T-helper 1 cell treated with Interleukin-12 subunit alpha and Interleukin-12 subunit beta and Interleukin-4 antibody, amounts not matched to agents 30 ng/mL and 1 ng/mL, for 36 hours (primary cell): Measurements from ENCODE around the gene PGP. TPM values are rescaled to one million over a fixed set of nuclear protein-coding genes. Genes with fewer than 3 reads are reported as not detected.

Experiments
- intact Hi-C: fragments of 100-400 bp; cut with micrococcal nuclease; formaldehyde crosslinking; loops from one replicate; pipeline ENCODE4 v1.15.1; 2024
- total RNA-seq: library from RNA; stranded (reverse); gene quantifications from 2 replicates; pipeline ENCODE4 v1.2.3, GENCODE V29; 2022

The PGP gene
- total RNA-seq, 1 donor from 2014 or later = 22.3 TPM

DNA sequence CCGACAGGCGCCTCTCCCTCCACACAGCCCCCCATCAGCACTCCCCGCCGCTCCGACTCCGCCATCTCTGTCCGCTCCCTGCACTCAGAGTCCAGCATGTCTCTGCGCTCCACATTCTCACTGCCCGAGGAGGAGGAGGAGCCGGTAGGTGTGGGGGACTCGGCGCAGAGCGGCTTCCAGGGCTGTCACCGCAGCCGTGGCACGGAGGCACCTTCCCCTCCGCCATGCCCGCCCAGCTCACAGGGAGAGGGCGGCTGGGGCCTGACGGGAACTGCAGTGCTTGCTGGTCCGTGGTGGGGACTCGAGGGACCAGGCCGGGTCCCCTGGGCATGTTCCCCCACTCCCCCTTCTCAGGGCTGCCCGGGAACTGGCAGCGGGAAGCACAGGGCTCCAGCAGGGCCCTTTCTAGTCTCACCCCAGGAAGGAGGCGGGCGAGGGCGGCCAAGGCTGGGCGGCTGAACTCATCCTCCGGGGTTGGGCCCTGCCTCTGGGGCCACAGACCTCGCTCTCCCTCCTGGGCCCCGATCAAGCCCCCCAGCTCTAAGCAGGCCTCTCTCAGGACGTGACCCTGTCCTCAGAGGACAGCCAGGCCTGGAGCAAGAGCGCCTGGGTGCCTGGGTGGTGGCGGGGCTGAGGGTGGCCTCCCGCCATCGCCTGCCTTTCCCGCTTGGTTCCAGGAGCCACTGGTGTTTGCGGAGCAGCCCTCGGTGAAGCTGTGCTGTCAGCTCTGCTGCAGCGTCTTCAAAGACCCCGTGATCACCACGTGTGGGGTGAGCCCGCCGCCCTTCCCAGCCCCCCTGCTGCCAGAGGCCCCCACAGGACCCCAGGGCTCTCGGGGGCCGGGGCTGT lies 43.8 kb downstream of the PGP start:
- intact Hi-C loops = no loop called here

DNA sequence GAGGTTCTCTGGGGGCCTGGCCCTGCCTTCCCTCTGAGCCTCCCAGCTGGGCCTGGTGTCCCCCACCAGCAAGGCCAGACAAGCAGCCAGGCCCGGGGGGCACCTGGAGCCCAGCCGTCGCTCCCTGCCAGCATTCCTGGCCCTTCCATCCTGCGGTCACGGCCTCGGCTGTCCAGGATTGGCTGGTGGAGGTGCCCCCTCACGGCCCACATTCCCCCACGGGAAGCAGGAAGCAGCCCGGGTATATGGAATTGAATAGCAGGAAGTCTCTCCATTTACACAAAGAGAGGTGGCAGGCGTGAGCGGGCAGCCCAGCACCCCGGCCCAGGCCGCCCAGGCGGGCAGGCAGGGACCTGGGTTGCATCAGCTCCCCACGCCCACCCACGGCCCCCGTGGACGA lies 44.6 kb downstream of the PGP start:
- intact Hi-C loops = no loop called here

DNA sequence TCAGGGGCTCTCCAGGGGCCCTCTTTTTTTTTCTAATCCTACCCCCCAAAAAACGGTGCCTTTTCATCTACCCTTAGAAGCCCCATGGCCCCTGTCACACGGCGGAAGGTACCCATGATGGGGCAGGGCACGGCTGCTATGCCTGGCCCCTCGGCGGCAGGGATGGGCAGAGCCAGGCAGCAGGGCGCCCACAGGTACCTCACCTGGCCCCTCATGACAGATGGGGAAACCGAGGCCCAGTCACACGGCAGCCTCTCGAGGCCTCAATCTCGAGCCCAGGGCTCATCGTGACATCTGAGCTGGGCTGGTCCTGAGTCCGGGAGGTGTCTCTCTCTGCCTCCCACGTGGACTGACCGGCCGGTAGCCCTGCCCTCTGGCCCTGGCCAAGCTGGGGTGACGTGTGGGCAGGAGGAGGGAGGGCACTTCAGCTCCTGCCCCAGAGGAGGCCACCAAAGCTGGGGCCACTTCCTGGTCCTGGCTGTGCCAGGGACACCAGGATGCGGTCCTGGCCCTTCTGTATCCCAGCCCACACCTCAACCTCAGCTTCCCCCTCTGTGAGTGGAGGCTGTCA lies 47.5 kb downstream of the PGP start:
- intact Hi-C loops = no loop called here

DNA sequence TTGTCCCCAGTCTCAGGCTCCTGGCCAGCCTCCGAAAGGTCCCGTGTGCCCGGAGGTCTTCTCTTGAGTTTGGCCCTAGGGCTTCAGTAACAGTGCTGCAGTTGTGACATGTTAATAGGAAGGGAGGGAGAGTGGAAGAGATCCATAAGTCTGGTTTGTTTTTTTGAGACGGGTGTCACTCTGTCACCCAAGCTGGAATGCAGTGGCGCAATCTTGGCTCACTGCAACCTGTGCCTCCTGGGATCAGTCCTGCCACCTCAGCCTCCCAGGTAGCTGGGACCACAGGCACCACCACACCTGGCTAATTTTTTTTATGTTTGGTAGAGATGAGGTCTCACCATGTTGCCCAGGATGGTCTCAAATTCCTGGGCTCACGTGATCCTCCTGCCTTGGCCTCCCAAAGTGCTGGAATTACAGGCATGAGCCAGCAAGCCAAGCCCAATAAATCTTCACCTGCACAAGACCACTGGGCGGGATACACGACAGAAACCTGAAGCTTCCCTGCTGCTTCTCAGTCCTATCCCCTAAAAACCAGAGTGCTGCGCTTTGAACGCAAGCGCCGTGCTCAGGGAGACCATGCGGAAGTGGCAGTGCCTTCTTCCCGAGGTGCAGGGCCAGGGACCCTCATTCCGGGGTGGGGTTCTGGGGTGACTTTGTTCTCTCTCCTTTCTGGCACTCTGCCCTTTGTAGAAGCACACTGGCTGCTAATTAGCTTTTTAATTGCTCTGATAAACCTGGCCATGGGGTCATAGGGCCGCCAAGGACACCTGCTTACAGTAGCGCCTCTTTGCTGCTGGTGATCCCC lies 48.2 kb downstream of the PGP start:
- intact Hi-C loops = no loop called here

DNA sequence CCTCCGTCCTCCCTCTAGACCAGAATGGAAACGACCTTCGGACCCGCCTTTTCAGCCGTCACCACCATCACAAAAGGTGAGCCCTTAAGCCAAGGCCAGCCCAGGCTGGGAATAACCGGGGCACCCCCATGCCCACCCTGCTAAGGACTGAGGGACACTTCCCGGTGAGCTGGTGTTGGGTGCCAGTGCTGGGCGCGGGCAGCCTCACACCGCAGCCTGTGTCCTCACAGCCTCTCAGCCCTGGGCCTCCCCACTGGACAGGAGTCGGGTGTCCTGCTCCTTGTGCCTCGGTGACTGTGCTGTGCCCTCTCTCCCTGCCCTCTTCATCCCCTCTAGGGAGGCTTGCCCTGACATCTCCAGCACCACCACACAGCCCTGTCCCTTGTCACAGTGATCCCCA lies 48.8 kb downstream of the PGP start:
- intact Hi-C loops = no loop called here

DNA sequence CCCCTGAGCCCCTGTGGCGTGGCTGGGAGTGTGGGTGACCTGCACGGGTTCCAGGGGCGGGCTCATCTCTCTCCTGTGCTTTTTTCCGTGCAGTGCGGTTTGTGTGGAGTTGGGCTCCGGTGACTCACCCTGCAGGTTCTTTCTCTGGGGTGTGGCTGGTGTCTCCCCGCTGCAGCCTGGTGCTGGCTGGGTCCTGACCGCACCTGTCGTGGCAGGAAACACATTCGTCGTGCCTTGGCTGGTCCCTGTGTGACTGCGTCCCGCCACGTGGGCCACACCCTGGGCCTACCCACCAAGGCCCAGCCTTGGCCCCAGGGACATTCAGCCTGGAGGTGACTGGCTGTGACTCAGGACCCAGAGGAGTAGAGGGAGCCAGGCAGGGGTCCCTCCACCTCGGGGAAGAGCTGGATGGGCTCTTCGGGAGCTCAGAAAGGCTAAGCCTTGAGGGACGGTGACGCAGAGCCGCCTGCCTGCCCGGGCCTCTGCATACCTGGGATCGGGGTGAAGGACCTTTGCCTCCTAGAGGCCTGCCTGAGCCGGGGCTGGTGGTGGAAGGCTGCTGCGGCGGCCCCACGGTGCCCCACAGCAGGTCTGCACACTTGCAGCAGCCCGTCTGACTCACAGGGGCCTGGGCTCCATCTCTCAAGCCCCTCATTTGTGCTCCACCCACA lies 51.3 kb downstream of the PGP start:
- intact Hi-C loops = no loop called here

DNA sequence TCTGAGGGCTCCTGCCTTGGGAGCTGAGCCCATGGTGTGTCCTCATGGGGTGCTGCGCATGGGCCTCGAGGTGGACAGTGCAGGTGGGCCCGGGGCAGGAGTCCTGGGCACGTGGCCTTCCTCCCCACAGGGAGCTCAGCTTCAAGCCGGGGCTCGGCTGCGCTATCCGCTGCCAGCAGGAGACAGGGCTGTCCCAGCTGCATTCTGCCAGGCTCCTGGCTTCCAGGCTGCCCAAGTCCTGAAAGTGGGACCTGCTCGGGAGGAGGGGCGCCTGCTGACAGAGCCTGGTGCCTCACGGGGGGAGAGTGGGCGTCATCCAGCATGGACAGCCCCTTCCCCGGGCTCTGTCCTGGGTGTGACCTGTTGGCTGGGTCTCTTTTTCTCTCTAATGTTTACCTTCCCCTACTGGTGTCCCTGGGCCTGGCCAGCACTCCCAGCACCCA lies 51.9 kb downstream of the PGP start:
- intact Hi-C loops = no loop called here

DNA sequence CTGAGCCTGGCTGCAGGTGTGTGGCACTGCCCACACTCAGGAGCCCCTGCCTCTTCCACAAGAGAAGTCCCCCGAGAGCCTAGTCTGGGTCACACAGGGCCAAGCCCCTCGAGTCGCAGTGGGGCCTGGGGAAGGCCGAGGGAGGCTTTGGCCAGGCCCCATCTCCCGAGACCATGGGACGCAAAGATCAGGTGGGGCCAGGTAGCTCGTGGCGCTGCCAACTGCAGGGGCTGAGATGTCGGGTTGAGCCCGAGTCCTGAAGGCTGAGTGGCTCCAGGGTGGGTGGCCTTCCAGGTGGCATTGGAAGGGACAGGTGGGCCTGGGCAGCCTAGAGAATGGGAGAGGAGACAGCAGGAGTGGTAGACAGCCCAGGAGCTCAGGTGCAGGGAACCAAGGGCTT lies 52.7 kb downstream of the PGP start:
- intact Hi-C loops = no loop called here

Other genes starting within 250 kb of the PGP start
- 0.27 TPM in 1 of 2 replicates, not detected in the other for gene RNF151, start 248.0 kb downstream of the PGP start, total RNA-seq
- gene TBL3, start 242.8 kb downstream of the PGP start, total RNA-seq = 36.2 and 39.6 TPM in 2 replicates
- gene NOXO1, start 233.4 kb downstream of the PGP start, total RNA-seq = 0.37 and 0.61 TPM in 2 replicates
- gene GFER, start 230.6 kb downstream of the PGP start, total RNA-seq = 26.4 and 32.7 TPM in 2 replicates
- gene SYNGR3, start 224.9 kb downstream of the PGP start, total RNA-seq = 20.8 and 23.2 TPM in 2 replicates
- gene ZNF598, start 205.0 kb downstream of the PGP start, total RNA-seq = 71.1 and 73.9 TPM in 2 replicates
- 0.37 and 1.1 TPM in 2 replicates for gene NPW, start 195.1 kb downstream of the PGP start, total RNA-seq
- 1.9 and 2.4 TPM in 2 replicates for gene NHERF2, start 187.9 kb downstream of the PGP start, total RNA-seq
- 24.2 and 31.1 TPM in 2 replicates for gene NTHL1, start 167.0 kb downstream of the PGP start, total RNA-seq
- gene TSC2, start 166.9 kb downstream of the PGP start, total RNA-seq = 130 and 131 TPM in 2 replicates
- 77.2 and 78.4 TPM in 2 replicates for gene PKD1, start 78.9 kb downstream of the PGP start, total RNA-seq
- gene RAB26, start 66.2 kb downstream of the PGP start, total RNA-seq = 0.44 TPM in 1 of 2 replicates, not detected in the other
- gene TRAF7, start 59.1 kb downstream of the PGP start, total RNA-seq = 56.7 and 57.3 TPM in 2 replicates
- gene CASKIN1, start 18.2 kb downstream of the PGP start, total RNA-seq = 0.05 TPM in 2 replicates
- gene MLST8, start 9.4 kb downstream of the PGP start, total RNA-seq = 36.8 and 38.3 TPM in 2 replicates
- gene BRICD5, start 4.0 kb downstream of the PGP start, total RNA-seq = 7.6 and 12.5 TPM in 2 replicates
- 30.5 and 33.8 TPM in 2 replicates for gene E4F1, start 8.8 kb upstream of the PGP start, total RNA-seq
- 3.1 and 3.2 TPM in 2 replicates for gene DNASE1L2, start 21.6 kb upstream of the PGP start, total RNA-seq
- 30.1 and 33.4 TPM in 2 replicates for gene ECI1, start 36.7 kb upstream of the PGP start, total RNA-seq
- gene RNPS1, start 53.3 kb upstream of the PGP start, total RNA-seq = 260 and 261 TPM in 2 replicates
- 7.3 and 7.9 TPM in 2 replicates for gene ABCA3, start 125.9 kb upstream of the PGP start, total RNA-seq
- gene CCNF, start 214.6 kb upstream of the PGP start, total RNA-seq = 56.3 and 58.8 TPM in 2 replicates
- 19.0 and 19.6 TPM in 2 replicates for gene TEDC2, start 245.3 kb upstream of the PGP start, total RNA-seq